Fibroblast of gingiva (primary cell): ENCODE measurements around the gene PCDHGA2.
"Not testable (repeated sequence)": the region's sequence is repeated elsewhere in the genome, so short reads cannot be mapped to it uniquely, and the experiment has no call there.

Experiments used
- DNase-seq: peaks from one replicate; pipeline ENCODE4 v3.0.0-alpha.2; 2011; ENCODE audit warnings: low read depth

Gene PCDHGA2

GRCh38 chr5:141338538-141339306, at the start of gene PCDHGA2:
Gene PCDHGA2, plus strand, starts transcription at chr5:141338760.
- DNase-seq, result peak; percentile 29

GRCh38 chr5:141298376-141298775, 40.2 kb upstream of the PCDHGA2 start:
- no peak for DNase-seq

GRCh38 chr5:141303756-141304155, 34.8 kb upstream of the PCDHGA2 start, which contains the start of gene SLC25A2:
Gene SLC25A2, minus strand, starts transcription at chr5:141304049. Its CDS starts 184 bp downstream, at chr5:141303865.
- no peak for DNase-seq

GRCh38 chr5:141306630-141307029, 31.9 kb upstream of the PCDHGA2 start:
- DNase-seq, result no peak

GRCh38 chr5:141313711-141314110, 24.8 kb upstream of the PCDHGA2 start:
- no peak for DNase-seq

- not testable (repeated sequence) for DNase-seq
Observed at GRCh38 chr5:141316963-141317362, 21.6 kb upstream of the PCDHGA2 start.

GRCh38 chr5:141319202-141319601, 19.4 kb upstream of the PCDHGA2 start:
- DNase-seq, result no peak

GRCh38 chr5:141319699-141320098, 18.9 kb upstream of the PCDHGA2 start:
- DNase-seq, result no peak

- peak; percentile 92 for DNase-seq
Observed at GRCh38 chr5:141320225-141321169, 18.1 kb upstream of the PCDHGA2 start, which contains the start of gene TAF7. Gene TAF7, minus strand, starts transcription at chr5:141320784. Its CDS starts 740 bp downstream, at chr5:141320044.

- DNase-seq, result no peak
Observed at GRCh38 chr5:141322261-141322660, 16.3 kb upstream of the PCDHGA2 start.

- DNase-seq, result peak; percentile 70
Observed at GRCh38 chr5:141326088-141326854, 12.3 kb upstream of the PCDHGA2 start.

- DNase-seq, result no peak
Observed at GRCh38 chr5:141328231-141328630, 10.3 kb upstream of the PCDHGA2 start.

GRCh38 chr5:141330299-141331080, 8.1 kb upstream of the PCDHGA2 start, which contains the start of gene PCDHGA1:
Gene PCDHGA1, plus strand, starts transcription at chr5:141330514.
- peak; percentile 49 for DNase-seq

- DNase-seq, result not testable (repeated sequence)
Observed at GRCh38 chr5:141332571-141332970, 6.0 kb upstream of the PCDHGA2 start.

GRCh38 chr5:141340781-141341354, 2.3 kb downstream of the PCDHGA2 start:
- not testable (repeated sequence) for DNase-seq

GRCh38 chr5:141342773-141343172, 4.2 kb downstream of the PCDHGA2 start:
- DNase-seq, result no peak

- peak; percentile 36 for DNase-seq
Observed at GRCh38 chr5:141343242-141343952, 4.8 kb downstream of the PCDHGA2 start, which contains the start of gene PCDHGA3. Gene PCDHGA3, plus strand, starts transcription at chr5:141343829. Its CDS starts 205 bp downstream, at chr5:141344034.

GRCh38 chr5:141343953-141344463, 5.4 kb downstream of the PCDHGA2 start:
- DNase-seq, result no peak

GRCh38 chr5:141345327-141345726, 6.8 kb downstream of the PCDHGA2 start:
- DNase-seq, result no peak
